NCI-H1694 (cell line): ENCODE data around the gene CHST14.

Source experiments
- DNase-seq: peaks from one replicate; lab custom pipeline; 2025; lab: John Stamatoyannopoulos, UW

The CHST14 gene

GRCh38 chr15:40463279-40463678 is 7.5 kb upstream of the CHST14 start:
- DNase-seq = no peak

GRCh38 chr15:40463886-40464545 is 6.8 kb upstream of the CHST14 start:
- DNase-seq = no peak

DNA sequence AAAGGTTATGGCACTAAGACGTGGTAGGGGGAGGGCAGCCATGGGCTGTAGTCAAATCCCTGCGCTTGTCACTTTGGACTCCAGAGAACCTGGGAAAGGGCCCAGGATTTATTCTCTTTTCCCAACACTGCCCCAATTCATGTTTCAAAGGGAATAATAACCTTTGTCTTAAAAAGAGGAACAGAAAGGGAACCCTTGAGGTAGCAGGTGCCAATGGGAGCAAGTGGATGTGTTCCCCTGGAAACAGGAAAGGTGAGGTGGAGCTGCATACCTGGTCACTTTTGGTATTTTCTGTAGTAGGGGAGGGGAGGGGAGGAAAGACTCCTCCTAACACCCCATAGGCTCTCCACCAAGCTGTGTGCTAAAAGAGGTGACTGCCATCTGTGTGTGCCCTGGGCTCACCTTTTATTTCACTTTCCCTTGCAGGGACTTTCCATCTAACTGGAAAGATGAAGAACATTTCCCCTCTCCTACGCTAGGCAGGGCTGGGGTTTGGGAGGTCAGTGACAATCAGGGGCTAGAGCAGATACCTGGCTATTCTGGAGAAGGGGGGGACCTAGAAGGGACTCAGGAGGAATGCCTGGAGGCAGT is 6.1 kb upstream of the CHST14 start:
- DNase-seq = no peak

DNA sequence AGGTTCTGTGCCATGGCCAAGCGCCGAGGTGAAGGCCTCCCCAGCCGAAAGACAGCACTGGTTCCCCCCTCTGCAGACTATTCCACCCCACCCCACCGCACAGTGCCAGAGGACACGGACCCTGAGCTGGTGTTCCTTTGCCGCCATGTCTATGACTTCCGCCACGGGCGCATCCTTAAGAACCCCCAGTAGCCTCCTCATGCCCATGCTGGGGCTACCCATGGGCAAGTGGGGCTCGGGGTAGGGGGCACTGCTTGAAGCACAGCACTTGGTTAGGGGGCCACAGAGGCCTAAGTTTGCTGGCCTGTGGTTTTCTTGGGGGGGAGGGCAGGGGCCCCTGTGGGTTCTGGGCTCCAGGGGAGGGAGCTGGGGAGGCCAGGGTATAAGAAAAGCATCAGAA is 4.8 kb upstream of the CHST14 start:
- no peak for DNase-seq

DNA sequence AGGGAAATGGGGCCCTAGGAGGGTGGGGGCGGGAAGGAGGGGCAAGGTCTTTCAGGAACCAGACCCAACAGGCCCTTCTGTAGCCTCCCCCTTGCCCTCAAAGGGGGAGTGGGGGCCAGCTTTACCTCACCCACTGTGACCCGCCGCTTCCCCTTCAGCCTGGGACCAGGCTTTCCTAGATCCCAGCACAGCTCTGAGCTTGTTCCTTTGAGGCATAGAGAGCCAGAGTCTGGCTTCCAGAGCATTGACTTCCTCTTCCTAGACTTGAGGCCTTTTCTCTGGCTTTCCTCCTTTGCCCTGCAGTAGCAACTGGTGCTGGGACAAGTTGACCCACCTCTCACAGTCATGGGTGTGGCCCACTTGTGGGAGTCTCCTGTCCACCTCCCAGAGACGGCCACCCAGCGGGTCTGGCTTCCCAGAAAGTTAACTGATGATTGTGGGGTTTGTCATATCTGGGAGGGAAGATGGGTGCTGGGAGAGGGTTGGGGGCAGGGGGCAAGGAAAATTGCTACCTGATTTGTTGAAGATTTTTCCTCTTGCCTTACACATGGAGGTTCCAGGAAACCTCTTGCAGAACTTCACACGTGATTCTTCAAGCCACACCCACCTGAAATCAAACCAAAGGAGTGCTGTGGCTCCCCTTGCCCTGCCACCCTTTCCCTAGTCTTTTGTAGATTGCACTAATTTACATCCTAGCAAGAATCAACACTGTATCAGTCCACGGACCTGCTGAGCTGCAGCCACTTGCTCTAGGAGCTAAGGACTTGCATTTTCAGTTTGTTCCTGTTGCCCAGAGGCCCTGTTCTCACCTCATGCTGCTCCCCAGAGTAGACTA is 4.1 kb upstream of the CHST14 start:
- no peak for DNase-seq

- DNase-seq = no peak
Observed at GRCh38 chr15:40467261-40467615, 3.5 kb upstream of the CHST14 start.

- no peak for DNase-seq
Observed at GRCh38 chr15:40468898-40469331, 1.9 kb upstream of the CHST14 start.

DNA sequence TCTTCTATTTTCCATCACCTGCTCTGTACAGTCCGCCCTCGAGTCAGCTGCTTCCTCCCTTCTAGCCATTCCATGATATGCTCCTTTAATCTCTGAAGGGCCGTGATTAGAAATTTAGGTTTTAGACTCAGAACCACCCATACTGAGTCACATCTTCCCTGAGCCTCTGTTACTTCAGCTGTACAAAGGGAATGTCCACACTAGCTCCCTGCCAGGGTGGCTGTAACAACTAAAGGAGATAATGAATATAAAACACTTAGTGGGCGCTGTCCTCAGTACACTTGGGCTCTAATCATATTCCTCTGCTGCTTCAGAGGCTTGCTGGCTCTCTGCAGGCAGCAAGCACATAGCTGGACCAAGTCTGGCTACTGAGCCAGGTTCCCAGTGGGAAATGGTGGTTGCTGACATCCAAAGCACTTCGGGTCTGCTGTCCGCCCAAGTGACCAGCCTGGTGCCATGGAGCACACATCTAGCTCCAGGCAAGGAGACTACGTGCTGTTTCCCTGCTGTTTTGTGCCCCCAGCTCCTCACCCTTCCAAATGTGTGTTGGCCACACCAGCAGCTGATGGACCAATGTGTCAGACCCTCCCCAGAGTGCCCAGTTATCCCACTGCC is 901 bp upstream of the CHST14 start:
- DNase-seq = no peak

- no peak for DNase-seq
Observed at GRCh38 chr15:40471105-40471807, 472 bp downstream of the CHST14 start.

DNA sequence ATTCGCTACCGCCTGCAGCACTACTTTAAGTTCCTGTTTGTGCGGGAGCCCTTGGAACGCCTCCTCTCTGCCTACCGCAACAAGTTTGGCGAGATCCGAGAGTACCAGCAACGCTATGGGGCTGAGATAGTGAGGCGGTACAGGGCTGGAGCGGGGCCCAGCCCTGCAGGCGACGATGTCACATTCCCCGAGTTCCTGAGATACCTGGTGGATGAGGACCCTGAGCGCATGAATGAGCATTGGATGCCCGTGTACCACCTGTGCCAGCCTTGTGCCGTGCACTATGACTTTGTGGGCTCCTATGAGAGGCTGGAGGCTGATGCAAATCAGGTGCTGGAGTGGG is 995 bp downstream of the CHST14 start:
- DNase-seq = no peak

GRCh38 chr15:40472171-40472727 is 1.5 kb downstream of the CHST14 start:
- no peak for DNase-seq

DNA sequence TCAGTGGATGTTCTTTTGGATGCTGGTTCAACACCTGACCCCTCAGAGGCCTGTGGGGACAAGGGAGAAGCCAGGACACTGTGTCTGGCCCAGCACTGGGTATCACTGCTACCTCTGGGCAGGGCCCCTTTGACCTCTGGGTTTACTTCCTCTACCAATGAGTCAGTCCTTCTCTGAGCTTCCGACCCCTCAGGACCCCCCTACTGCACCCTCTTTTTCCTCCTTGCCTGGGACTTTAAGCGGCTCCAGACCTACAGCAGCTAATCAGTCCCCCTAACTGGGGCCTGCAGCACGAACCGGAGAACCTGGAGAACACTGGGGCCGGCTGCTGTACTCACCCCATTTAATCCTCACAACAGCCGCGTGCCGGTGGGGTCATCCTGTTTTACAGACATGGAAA is 3.8 kb downstream of the CHST14 start:
- no peak for DNase-seq

GRCh38 chr15:40477642-40478327 is 7.0 kb downstream of the CHST14 start:
- DNase-seq = no peak

GRCh38 chr15:40479024-40479423 is 8.2 kb downstream of the CHST14 start:
- DNase-seq = no peak

DNA sequence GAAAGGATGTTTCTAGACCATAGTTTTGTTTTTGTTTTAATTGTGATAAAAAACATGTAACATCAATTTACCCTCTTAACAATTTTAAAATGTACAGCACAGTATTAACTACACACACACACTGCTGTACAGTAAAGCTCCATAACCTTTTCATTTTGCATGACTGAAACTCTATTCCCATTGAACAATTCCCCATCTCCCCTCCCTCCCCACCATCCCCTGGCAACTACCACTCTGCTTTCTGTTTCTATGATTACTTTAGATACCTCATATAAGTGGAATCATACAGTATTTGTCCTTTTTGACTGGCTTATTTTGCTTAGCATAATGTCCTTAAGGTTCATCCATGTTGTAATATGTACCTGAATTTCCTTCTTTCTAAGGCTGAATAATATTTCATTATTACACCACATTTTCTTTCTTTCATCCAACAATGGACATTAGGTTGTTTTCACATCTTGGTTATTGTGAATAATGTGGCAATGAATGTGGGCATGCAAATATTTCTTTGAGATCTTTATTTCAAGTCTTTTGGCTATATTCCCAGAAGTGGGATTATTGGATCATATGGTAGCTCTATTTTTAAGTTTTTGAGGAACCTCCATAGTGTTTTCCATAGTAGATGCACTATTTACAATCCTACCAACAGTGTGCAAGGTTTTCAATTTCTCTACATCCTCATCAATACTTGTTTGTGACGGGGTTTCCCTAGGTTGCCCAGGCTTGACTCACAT is 10.7 kb downstream of the CHST14 start:
- DNase-seq = no peak

DNA sequence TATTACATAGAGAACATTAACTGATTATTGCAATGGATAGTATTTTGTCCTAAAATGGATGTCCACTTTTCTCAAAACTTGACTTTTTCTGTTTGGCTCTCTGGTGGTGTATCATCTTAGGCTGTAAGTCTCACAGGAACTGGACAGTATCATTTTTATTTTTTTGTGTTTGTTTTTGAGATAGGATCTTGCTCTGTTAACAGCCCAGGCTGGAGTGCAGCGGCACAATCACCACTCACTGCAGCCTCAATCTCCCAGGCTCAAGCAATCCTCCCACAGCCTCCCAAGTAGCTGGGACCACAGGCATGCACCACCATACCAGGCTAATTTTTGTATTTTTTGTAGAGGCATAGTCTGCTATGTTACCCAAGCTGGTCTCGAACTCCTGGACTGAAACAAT is 13.1 kb downstream of the CHST14 start:
- no peak for DNase-seq

- no peak for DNase-seq
Observed at GRCh38 chr15:40486066-40486770, 15.4 kb downstream of the CHST14 start.

GRCh38 chr15:40487816-40488682 is 17.3 kb downstream of the CHST14 start:
- DNase-seq = no peak
